GM18907 (cell line): ENCODE data around the gene SLC10A7.

Experiments used
- ATAC-seq: cut with Tn5 transposase; IDR thresholded peaks from one replicate; pipeline ENCODE4 v1.9.1; 2021; ENCODE audit warnings: mild to moderate bottlenecking, moderate library complexity; ENCODE audit not compliant: unreplicated experiment

The SLC10A7 gene

DNA sequence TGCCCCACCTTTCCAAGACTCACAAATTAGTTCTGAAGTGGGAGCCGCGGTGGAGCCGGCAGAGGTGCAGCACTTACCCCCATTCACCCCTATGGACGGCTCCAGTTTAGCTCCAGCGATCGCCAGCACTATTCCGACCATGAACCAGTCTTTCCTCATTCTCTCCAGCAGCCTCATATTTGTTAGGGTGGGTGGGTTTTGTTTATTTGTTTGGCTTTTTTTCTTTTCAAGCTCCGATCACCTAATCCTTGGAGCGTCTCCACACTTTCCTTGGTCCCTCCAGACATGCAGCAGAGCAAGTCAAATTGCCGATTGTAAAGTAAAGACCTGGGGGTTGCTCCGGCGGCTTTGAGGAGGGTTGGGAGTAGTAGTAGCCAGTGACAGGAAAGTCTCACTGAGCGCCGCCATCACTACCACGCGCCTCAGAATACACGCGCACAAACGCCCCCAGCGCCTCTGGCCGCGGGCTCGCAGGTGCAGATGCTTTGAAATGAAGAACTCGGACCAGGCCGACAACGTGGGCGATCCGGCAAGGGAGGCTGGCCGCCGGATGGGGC, at the start of gene SLC10A7:
Gene SLC10A7 (minus strand): TSS at position 400 of the 557 bp plus-strand sequence. CDS start 223 bp downstream, at position 177.
- peak; percentile 90 for ATAC-seq

DNA sequence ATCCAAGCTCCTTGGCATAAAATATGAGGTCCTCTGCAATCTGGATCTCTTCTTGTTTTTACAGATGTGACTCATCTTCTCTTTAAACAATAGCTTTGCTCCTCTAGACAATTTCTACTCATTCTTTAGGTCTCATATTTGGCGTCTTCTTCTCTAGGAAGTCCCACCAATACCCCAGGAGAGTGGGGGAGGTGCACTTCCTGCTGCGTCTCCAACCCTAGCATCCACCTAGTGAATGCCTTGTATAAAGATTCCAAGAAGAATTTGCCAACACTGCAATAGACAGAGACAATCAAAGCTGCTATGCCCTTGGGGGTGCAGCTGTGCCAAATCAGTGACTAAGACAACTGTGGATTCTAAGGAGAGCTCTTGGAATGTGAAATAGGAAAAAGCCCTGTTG, 45.7 kb upstream of the SLC10A7 start:
- ATAC-seq, result no peak

- no peak for ATAC-seq
Observed at GRCh38 chr4:146564492-146564891, 42.8 kb upstream of the SLC10A7 start.

- ATAC-seq, result no peak
Observed at GRCh38 chr4:146550161-146550560, 28.4 kb upstream of the SLC10A7 start.

DNA sequence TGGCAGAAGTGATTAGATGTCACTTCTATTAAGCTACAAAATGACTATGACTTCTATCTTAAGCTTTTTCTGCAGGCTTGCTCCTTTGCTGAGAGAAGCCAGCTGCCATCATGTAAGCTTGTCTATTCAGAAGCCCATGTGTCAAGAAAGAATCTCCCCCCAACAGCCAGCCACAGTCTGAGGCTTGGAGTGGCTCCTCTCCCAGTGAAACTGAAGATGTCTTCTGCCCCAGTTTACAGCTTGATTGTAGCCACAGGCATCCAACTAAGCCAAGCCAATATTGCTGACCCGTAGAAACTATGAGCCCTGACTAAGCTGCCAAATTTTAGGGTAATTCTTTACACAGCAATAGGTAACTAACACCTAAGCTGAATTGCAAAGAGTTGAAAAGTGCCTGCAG, 26.7 kb upstream of the SLC10A7 start:
- ATAC-seq, result no peak

GRCh38 chr4:146545102-146545501, 23.4 kb upstream of the SLC10A7 start:
- no peak for ATAC-seq

GRCh38 chr4:146534178-146534577, 12.4 kb upstream of the SLC10A7 start:
- no peak for ATAC-seq

GRCh38 chr4:146525754-146526153, 4.0 kb upstream of the SLC10A7 start:
- no peak for ATAC-seq

GRCh38 chr4:146524663-146525062, 2.9 kb upstream of the SLC10A7 start:
- no peak for ATAC-seq

DNA sequence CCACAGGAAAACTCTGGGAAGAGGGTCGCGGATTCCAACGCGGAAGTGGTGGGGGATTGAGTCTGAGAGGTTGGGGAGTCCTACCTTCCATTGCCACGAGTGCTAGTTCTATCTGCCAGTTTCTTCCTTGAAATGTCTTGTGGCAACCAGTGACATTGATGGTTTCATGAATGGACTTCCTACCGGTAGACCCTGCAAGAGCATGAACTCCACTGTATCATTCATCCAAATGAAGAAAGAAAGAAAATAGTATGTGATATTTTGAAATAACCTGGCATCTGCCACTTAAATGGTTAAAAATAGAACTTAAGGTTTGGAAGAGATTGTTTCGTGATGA, 1.1 kb upstream of the SLC10A7 start:
- peak; percentile 31 for ATAC-seq

- peak; percentile 83 for ATAC-seq
Observed at GRCh38 chr4:146522098-146522868, 543 bp upstream of the SLC10A7 start.

GRCh38 chr4:146520896-146521540, 722 bp downstream of the SLC10A7 start:
- peak; percentile 42 for ATAC-seq

DNA sequence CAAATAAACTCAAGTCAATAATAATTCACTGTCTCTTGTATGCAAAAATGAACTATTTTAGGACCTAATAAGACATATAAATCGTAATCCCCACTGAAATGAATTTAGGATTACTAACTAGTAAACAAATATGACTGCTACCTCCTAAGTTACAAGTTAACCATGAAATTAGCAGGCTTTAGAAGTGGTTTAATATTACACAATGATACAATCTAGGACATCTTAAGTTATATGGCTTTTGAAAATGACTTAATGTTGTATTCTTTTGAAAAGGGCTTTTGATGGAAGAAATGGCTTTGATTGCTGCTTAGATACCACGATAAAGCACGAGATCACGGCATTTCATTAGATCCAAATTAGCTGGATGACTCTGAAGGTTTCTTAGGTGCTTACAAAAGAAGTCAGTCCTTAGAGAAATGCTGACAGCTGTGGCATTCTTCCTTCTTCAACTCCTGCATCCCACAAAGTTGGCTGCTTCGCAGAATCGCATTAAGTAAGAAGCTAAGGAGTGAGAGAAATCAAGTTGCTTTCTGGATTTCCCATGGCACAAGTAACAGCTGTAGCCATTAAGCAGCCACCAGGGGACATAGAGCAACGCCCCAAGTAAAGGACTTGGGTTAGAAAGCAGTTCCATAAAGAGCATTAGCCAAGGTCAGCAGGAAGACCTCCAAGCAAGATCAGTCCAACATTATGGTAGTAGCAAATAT, 6.9 kb downstream of the SLC10A7 start:
- ATAC-seq, result no peak

DNA sequence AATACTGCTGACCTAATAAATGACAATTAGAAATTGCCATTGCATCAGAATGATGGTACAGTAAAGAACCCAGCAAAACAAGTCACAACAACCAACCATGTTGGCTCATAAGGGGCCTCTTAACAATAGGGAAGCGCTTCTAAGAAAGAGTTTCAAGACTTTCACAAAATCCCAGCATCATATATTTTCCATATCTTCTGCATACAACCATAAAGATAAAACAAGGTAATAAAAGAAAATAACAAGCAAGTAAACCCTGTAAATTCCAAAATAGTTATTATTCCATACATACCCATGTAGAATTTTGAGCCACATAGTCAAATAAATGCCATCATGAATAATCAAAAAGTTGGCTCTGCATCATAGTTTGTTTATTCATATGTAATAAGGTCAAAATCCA, 8.2 kb downstream of the SLC10A7 start:
- ATAC-seq, result no peak

- no peak for ATAC-seq
Observed at GRCh38 chr4:146511381-146511780, 10.4 kb downstream of the SLC10A7 start.

- no peak for ATAC-seq
Observed at GRCh38 chr4:146510942-146511341, 10.8 kb downstream of the SLC10A7 start.

GRCh38 chr4:146508229-146508939, 13.4 kb downstream of the SLC10A7 start:
- ATAC-seq, result no peak

DNA sequence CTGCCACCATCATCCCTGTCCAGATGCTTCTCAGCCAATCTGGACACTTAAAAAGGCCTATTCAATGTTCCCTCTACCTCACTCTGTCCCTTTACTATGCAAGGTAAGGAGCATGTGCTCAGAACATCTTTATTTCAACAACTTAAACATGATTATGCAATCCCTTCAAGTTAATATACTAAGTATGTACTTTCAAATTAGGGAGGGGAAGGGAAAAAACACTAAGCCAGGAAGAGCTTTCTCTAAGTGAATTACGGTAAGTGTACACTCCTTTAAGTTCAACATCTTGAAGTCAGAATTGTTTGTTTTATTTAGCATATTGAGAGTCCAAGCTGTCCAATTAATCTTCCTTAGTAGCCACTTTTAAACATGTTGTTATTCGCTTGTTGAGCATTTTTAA, 14.1 kb downstream of the SLC10A7 start:
- no peak for ATAC-seq

- no peak for ATAC-seq
Observed at GRCh38 chr4:146506272-146506671, 15.5 kb downstream of the SLC10A7 start.

DNA sequence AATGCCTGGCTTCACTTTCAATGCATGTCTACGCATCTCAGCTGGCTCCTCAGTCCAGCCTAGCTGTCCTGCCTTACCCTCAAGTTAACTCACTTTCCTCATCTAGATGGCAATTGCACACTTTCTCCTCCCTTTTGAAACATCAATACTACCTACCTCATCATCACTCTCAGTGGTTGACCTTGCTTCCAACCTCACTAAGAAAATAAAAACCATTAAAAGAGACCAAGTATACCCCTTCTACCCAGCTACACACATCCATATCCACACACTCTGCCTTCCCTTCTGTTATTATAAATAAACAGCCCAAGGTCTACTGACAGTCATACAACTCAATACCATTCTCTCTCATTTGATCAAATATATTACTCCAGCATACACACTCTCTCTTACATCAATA, 21.5 kb downstream of the SLC10A7 start:
- ATAC-seq, result no peak

GRCh38 chr4:146498291-146498690, 23.4 kb downstream of the SLC10A7 start:
- ATAC-seq, result no peak
